Activated CD4-positive, alpha-beta T cell treated with anti-CD3 and anti-CD28 coated beads, Interleukin-2, amount 10 ng/mL, durations not matched to agents 7 days and 5 days (primary cell): ENCODE measurements around the gene PMEL. TPM values are rescaled to one million over a fixed set of nuclear protein-coding genes. Genes with fewer than 3 reads are reported as not detected.
"Not testable (repeated sequence)": the region's sequence is repeated elsewhere in the genome, so short reads cannot be mapped to it uniquely, and the experiment has no call there.

Experiments
- CTCF ChIA-PET: fragments of 350-600 bp; sonication (Branson Sonifier 250); formaldehyde crosslinking; loops from one replicate; lab custom pipeline; 2021; ENCODE audit warnings: antibody characterized with exemption; lab: Charles Lee
- POLR2A ChIA-PET: fragments of 350-600 bp; sonication (Branson Sonifier 250); formaldehyde crosslinking; loops from one replicate; lab custom pipeline; 2021; ENCODE audit warnings: antibody characterized with exemption; lab: Charles Lee
- DNase-seq: peaks from one replicate; pipeline ENCODE4 v3.0.0-alpha.2; 2020
- H3K27ac Mint-ChIP-seq: one replicate; pipeline ENCODE4 v1.8.0; 2021; ENCODE audit warnings: mild to moderate bottlenecking, moderate library complexity, mixed read lengths
- H3K27me3 Mint-ChIP-seq: one replicate; pipeline ENCODE4 v1.8.0; 2021; ENCODE audit warnings: mixed read lengths
- H3K36me3 Mint-ChIP-seq: one replicate; pipeline ENCODE4 v1.8.0; 2021; ENCODE audit warnings: low read depth, mixed read lengths
- H3K4me1 Mint-ChIP-seq: one replicate; pipeline ENCODE4 v1.8.0; 2021; ENCODE audit warnings: mixed read lengths
- H3K4me3 Mint-ChIP-seq: one replicate; pipeline ENCODE4 v1.8.0; 2021; ENCODE audit warnings: mild to moderate bottlenecking, moderate library complexity, mixed read lengths
- H3K9me3 Mint-ChIP-seq: one replicate; pipeline ENCODE4 v1.8.0; 2021; ENCODE audit warnings: mixed read lengths
- total RNA-seq, 2 experiments: library from RNA; stranded (reverse); gene quantifications; one replicate each; pipeline ENCODE4 v1.2.3, GENCODE V29; 2021

The PMEL gene
- total RNA-seq, 2 experiments from 2014 or later, result 0.37 TPM; not detected in 1

DNA sequence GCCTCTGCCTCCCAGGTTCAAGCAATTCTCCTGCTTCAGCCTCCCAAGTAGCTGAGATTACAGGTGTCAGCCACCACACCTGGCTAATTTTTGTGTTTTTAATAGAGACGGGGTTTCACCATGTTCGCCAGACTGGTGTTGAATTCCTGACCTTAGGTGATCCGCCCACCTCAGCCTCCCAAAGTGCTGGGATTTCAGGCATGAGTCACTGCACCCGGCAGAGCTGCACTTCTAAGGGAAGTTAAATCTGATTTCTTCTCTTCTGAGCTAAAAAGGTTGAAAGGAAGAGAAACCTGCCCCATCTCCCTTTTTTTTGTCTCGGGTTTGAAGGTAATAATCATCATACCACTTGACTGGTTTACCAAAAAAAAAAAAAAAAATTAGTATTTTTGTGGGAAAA, 16.0 kb upstream of the PMEL start:
- H3K27me3 Mint-ChIP-seq, H3K4me3 Mint-ChIP-seq, DNase-seq, H3K9me3 Mint-ChIP-seq, H3K27ac Mint-ChIP-seq, POLR2A ChIA-PET: not testable (repeated sequence)
- CTCF ChIA-PET, result interaction anchor here (1.3 to 9.0 kb wide), 5 partner anchors 8 to 243 kb away, joined by 3 to 53 read pairs (median 4); partner anchors contain the start of genes RAB5B and SUOX
- peaks cover 36% of the 10 kb centered on the region for H3K36me3 Mint-ChIP-seq
- peaks cover 17% of the 10 kb centered on the region for H3K4me1 Mint-ChIP-seq

- Mint-ChIP-seq H3K27me3 (no peaks in the 10 kb centered on the region), H3K4me3 (no peak overlapping the region), H3K27ac (no peak overlapping the region), H3K4me1 (peaks cover 25% of the 10 kb centered on the region), H3K9me3 (no peaks in the 10 kb centered on the region), H3K36me3 (peaks cover 26% of the 10 kb centered on the region)
- ChIA-PET POLR2A (no interaction called here), CTCF (interaction anchor here (1.6 kb wide), 1 partner anchor 11 kb away, joined by 4 read pairs; no protein-coding TSS in a partner anchor)
- no peak for DNase-seq
Observed at GRCh38 chr12:55979069-55979468, 13.2 kb upstream of the PMEL start.

GRCh38 chr12:55978393-55978792, 12.6 kb upstream of the PMEL start:
- no peak overlapping the region for H3K27ac Mint-ChIP-seq
- no peaks in the 10 kb centered on the region for H3K9me3 Mint-ChIP-seq
- H3K4me3 Mint-ChIP-seq, result no peak overlapping the region
- peaks cover 26% of the 10 kb centered on the region for H3K36me3 Mint-ChIP-seq
- no peaks in the 10 kb centered on the region for H3K27me3 Mint-ChIP-seq
- no peak for DNase-seq
- POLR2A ChIA-PET, result no interaction called here
- peaks cover 25% of the 10 kb centered on the region for H3K4me1 Mint-ChIP-seq
- CTCF ChIA-PET, result interaction anchor here (1.6 kb wide), 1 partner anchor 10 kb away, joined by 4 read pairs; no protein-coding TSS in a partner anchor

GRCh38 chr12:55974308-55974730, 8.5 kb upstream of the PMEL start:
- Mint-ChIP-seq H3K27ac (no peak overlapping the region), H3K4me3 (no peak overlapping the region), H3K4me1 (peaks cover 32% of the 10 kb centered on the region), H3K36me3 (peaks cover 24% of the 10 kb centered on the region), H3K9me3 (no peaks in the 10 kb centered on the region), H3K27me3 (no peaks in the 10 kb centered on the region)
- ChIA-PET POLR2A (interaction anchor here (0.6 to 1.7 kb wide), 8 partner anchors 8 to 475 kb away, joined by 3 to 8 read pairs (median 4); partner anchors contain the start of genes DNAJC14 and TIMELESS), CTCF (interaction anchor here (0.7 to 2.6 kb wide), 21 partner anchors 8 to 245 kb away, joined by 3 to 15 read pairs (median 4); partner anchors contain the start of genes SMARCC2 and SUOX)
- peak; percentile 53 for DNase-seq

DNA sequence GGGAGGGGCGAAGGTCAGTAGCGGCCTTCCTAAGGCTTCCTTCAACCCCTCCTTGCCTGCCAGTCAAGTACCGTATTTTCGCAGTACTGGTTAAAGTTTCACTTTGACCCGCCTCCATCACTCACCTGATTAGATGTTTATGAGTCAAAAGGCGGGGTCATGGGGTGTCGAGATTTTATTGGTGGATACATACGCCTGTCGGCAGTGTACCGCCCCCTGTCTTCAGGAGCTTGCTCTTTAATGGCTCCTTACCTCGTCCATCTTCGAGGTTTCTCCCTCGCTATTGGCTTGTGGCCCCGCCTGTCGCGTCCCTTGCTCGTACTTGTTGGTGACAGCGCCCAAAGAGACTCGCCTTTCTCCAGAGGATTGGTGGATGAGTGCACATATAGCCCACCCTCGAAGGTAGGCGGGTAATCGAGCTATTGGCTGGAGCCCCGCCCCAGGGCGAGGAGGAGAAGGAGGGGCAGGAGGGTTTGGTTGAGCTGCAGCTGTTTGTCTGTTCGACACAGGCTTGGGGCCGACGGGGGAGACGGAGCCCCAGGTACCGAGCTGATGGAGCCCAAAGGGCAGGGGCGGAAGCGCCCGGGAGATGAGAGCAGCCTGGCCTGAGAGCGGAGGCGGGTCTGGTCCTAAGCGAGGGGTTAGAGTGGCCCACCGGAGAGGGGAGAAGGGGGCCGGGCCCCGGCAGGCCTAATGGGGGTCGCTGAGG, 7.9 kb upstream of the PMEL start, which contains the start of gene RAB5B:
Gene RAB5B (plus strand): TSS at position 480 of the 709 bp plus-strand sequence. CDS start 12,883 bp downstream, outside the sequence.
- DNase-seq, result peak; percentile 99
- no peaks in the 10 kb centered on the region for H3K27me3 Mint-ChIP-seq
- H3K4me3 Mint-ChIP-seq, result no peak within 1 kb of the TSS
- POLR2A ChIA-PET, result interaction anchor here (0.6 to 1.7 kb wide), 6 partner anchors 11 to 476 kb away, joined by 3 to 8 read pairs (median 4); partner anchors contain the start of gene TIMELESS
- H3K4me1 Mint-ChIP-seq, result peaks cover 34% of the 10 kb centered on the region
- H3K36me3 Mint-ChIP-seq, result peaks cover 22% of the 10 kb centered on the region
- CTCF ChIA-PET, result interaction anchor here (0.7 to 2.6 kb wide), 22 partner anchors 9 to 244 kb away, joined by 3 to 15 read pairs (median 4); partner anchors contain the start of genes SMARCC2 and SUOX
- H3K27ac Mint-ChIP-seq, result no peak within 1 kb of the TSS
- no peaks in the 10 kb centered on the region for H3K9me3 Mint-ChIP-seq

DNA sequence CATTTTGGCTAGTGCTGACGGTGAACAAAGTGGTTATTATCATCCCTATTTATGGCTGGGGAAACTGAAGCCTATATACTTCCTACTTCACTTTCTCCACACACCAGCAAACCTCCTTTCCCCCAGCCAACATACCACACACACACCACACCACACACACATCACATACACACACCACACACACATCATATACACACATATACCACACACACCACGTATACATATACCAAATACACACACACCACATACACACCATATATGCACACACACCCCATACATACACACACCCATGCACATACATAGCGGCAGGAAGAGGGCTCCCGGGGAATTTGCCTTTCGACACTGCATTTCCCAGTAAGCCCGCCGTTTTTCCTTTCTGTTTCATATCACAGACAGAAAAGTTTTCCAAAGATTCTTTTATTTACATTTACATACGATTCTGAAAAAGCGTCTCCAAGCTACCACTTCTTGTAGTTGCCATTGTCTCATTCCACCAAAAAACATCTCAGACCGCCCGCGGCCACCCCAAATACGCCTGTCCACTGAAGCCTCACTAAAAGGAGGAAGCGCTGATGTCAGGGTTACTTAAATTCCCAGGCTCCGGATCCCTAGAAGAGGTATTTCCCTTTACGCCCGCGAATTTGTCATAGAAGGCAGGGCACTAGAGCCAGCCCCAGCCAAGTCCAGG, 7.2 kb upstream of the PMEL start:
- no peaks in the 10 kb centered on the region for H3K27me3 Mint-ChIP-seq
- no peak overlapping the region for H3K27ac Mint-ChIP-seq
- ChIA-PET POLR2A (interaction anchor here (0.9 to 1.7 kb wide), 2 partner anchors 11 to 21 kb away, joined by 3 to 8 read pairs; no protein-coding TSS in a partner anchor), CTCF (interaction anchor here (0.7 to 2.6 kb wide), 17 partner anchors 9 to 243 kb away, joined by 3 to 15 read pairs (median 4); partner anchors contain the start of genes PYM1, SMARCC2 and SUOX)
- H3K36me3 Mint-ChIP-seq, result peaks cover 23% of the 10 kb centered on the region
- DNase-seq, result peak; percentile 24
- H3K9me3 Mint-ChIP-seq, result no peaks in the 10 kb centered on the region
- peaks cover 41% of the 10 kb centered on the region for H3K4me1 Mint-ChIP-seq
- H3K4me3 Mint-ChIP-seq, result no peak overlapping the region

DNA sequence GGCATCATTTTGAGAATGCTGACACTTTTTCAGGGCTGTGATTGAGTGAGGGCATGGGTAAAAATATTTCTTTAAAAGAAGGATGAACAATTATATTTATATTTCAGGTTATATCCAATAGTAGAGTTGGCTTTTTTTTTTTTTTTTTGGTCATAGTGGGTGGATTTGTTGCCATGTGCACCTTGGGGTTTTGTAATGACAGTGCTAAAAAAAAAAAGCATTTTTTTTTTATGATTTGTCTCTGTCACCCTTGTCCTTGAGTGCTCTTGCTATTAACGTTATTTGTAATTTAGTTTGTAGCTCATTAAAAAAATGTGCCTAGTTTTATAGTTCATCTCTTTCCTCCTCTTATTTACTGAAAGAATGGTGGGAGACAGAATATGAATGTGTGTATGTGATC, 6.6 kb upstream of the PMEL start:
- no peaks in the 10 kb centered on the region for H3K9me3 Mint-ChIP-seq
- CTCF ChIA-PET, result interaction anchor here (1.0 kb wide), 1 partner anchor 45 kb away, joined by 3 read pairs; the partner anchor contains the start of gene PYM1
- no peak for DNase-seq
- no peak overlapping the region for H3K27ac Mint-ChIP-seq
- peaks cover 26% of the 10 kb centered on the region for H3K36me3 Mint-ChIP-seq
- H3K4me3 Mint-ChIP-seq, result no peak overlapping the region
- no peaks in the 10 kb centered on the region for H3K27me3 Mint-ChIP-seq
- POLR2A ChIA-PET, result interaction anchor here (0.5 to 0.9 kb wide), 2 partner anchors 20 to 101 kb away, joined by 3 read pairs; no protein-coding TSS in a partner anchor
- peaks cover 44% of the 10 kb centered on the region for H3K4me1 Mint-ChIP-seq

DNA sequence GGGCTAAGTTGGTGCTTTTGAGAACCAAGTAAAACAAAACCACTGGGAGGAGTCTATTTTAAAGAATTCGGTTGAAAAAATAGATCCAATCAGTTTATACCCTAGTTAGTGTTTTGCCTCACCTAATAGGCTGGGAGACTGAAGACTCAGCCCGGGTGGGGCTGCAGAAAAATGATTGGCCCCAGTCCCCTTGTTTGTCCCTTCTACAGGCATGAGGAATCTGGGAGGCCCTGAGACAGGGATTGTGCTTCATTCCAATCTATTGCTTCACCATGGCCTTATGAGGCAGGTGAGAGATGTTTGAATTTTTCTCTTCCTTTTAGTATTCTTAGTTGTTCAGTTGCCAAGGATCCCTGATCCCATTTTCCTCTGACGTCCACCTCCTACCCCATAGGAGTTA, 6.2 kb upstream of the PMEL start:
- peaks cover 45% of the 10 kb centered on the region for H3K4me1 Mint-ChIP-seq
- no peaks in the 10 kb centered on the region for H3K27me3 Mint-ChIP-seq
- CTCF ChIA-PET, result interaction anchor here (1.0 kb wide), 1 partner anchor 45 kb away, joined by 3 read pairs; the partner anchor contains the start of gene PYM1
- DNase-seq, result no peak
- no peaks in the 10 kb centered on the region for H3K9me3 Mint-ChIP-seq
- POLR2A ChIA-PET, result interaction anchor here (0.5 kb wide), 1 partner anchor 101 kb away, joined by 3 read pairs; no protein-coding TSS in a partner anchor
- H3K4me3 Mint-ChIP-seq, result no peak overlapping the region
- peaks cover 26% of the 10 kb centered on the region for H3K36me3 Mint-ChIP-seq
- H3K27ac Mint-ChIP-seq, result no peak overlapping the region

DNA sequence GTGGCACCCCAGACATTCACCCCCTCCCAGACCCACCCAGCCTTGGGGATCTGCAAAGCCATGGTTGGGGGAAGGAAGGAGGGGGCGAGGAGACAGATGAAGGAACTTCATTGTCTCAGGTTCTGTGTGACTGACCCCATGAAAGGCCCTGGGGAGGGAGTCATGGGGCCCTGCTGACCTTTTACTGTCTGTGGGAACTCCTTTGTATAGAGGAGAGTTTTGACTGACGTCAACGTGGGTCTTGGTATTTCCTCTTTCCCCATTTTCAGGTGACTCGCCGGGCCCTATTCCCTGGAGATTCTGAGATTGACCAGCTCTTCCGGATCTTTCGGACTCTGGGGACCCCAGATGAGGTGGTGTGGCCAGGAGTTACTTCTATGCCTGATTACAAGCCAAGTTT, 4.9 kb upstream of the PMEL start:
- no peaks in the 10 kb centered on the region for H3K27me3 Mint-ChIP-seq
- H3K4me3 Mint-ChIP-seq, result no peak overlapping the region
- no peaks in the 10 kb centered on the region for H3K9me3 Mint-ChIP-seq
- H3K36me3 Mint-ChIP-seq, result peaks cover 27% of the 10 kb centered on the region
- no peak for DNase-seq
- POLR2A ChIA-PET, result no interaction called here
- H3K4me1 Mint-ChIP-seq, result peaks cover 45% of the 10 kb centered on the region
- CTCF ChIA-PET, result no interaction called here
- no peak overlapping the region for H3K27ac Mint-ChIP-seq

- H3K4me1 Mint-ChIP-seq, result peaks cover 45% of the 10 kb centered on the region
- no peaks in the 10 kb centered on the region for H3K9me3 Mint-ChIP-seq
- H3K4me3 Mint-ChIP-seq, result no peak overlapping the region
- peaks cover 27% of the 10 kb centered on the region for H3K36me3 Mint-ChIP-seq
- no peaks in the 10 kb centered on the region for H3K27me3 Mint-ChIP-seq
- no peak for DNase-seq
- ChIA-PET POLR2A (no interaction called here), CTCF (interaction anchor here (1.0 to 1.7 kb wide), 5 partner anchors 10 to 231 kb away, joined by 3 to 6 read pairs (median 4); no protein-coding TSS in a partner anchor)
- no peak overlapping the region for H3K27ac Mint-ChIP-seq
Observed at GRCh38 chr12:55969356-55969755, 3.5 kb upstream of the PMEL start.

DNA sequence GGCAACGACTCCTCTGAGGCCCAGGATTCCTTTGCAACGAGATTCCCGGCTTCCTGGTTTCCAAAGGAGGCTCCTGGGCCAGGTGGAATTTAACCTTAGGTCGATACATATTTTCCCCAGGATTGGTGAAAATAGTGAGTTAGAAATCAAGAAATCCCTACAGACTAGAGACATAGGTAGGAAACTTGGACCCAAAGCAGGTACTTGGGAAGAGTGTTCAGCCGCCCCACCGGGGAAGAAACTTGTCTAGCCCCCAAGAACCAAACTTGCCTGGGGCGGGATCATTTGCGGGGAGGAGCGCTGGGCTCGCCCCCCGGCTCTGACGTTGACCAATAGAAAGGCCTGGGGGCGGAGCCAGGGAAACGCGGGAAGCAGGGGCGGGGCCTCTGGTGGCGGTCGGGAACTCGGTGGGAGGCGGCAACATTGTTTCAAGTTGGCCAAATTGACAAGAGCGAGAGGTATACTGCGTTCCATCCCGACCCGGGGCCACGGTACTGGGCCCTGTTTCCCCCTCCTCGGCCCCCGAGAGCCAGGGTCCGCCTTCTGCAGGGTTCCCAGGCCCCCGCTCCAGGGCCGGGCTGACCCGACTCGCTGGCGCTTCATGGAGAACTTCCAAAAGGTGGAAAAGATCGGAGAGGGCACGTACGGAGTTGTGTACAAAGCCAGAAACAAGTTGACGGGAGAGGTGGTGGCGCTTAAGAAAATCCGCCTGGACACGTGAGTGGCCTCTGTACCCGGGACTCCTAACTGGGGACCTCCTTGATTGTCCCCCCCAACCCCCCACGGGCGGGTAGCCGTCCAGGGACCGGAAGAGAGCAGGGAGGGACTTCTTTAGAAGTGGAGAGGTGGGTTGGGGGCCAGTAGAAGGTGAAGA, 803 bp upstream of the PMEL start, which contains the start of gene CDK2:
Gene CDK2 (plus strand): TSS at position 423 of the 874 bp plus-strand sequence. CDS start 179 bp downstream, at position 602.
- CTCF ChIA-PET, result interaction anchor here (0.7 kb wide), 1 partner anchor 340 kb away, joined by 3 read pairs; no protein-coding TSS in a partner anchor
- Mint-ChIP-seq H3K9me3 (no peaks in the 10 kb centered on the region), H3K4me1 (peaks cover 42% of the 10 kb centered on the region), H3K27ac (peak within 1 kb of the TSS; percentile 89), H3K27me3 (no peaks in the 10 kb centered on the region), H3K4me3 (peak within 1 kb of the TSS; percentile 97), H3K36me3 (peaks cover 24% of the 10 kb centered on the region)
- POLR2A ChIA-PET, result no interaction called here
- peak; percentile 93 for DNase-seq
